ENCODE data around the gene UGT1A4.
"Not testable (repeated sequence)": the region's sequence is repeated elsewhere in the genome, so short reads cannot be mapped to it uniquely, and the experiment has no call there.

UGT1A4 gene

GRCh38 chr2:233700028-233700635 lies 18.4 kb upstream of the UGT1A4 start:
- no peak for DNase-seq

GRCh38 chr2:233700842-233701241 lies 17.7 kb upstream of the UGT1A4 start:
- not testable (repeated sequence) for DNase-seq

GRCh38 chr2:233702238-233702637 lies 16.3 kb upstream of the UGT1A4 start:
- DNase-seq, result no peak

- DNase-seq, result no peak
Measured at GRCh38 chr2:233705911-233706506, 12.5 kb upstream of the UGT1A4 start.

GRCh38 chr2:233706720-233707119 lies 11.8 kb upstream of the UGT1A4 start:
- no peak for DNase-seq

- DNase-seq, result no peak
Measured at GRCh38 chr2:233707940-233708644, 10.4 kb upstream of the UGT1A4 start.

GRCh38 chr2:233708942-233709341 lies 9.6 kb upstream of the UGT1A4 start:
- DNase-seq, result no peak

GRCh38 chr2:233711312-233712008 lies 7.1 kb upstream of the UGT1A4 start:
- DNase-seq, result peak; percentile 48

- DNase-seq, result no peak
Measured at GRCh38 chr2:233712611-233713261, 5.8 kb upstream of the UGT1A4 start, which contains the start of gene UGT1A5. UGT1A5 (plus strand) TSS chr2:233712907; CDS start chr2:233712992, 85 bp downstream.

- DNase-seq, result no peak
Measured at GRCh38 chr2:233713262-233713615, 5.3 kb upstream of the UGT1A4 start.

- DNase-seq, result no peak
Measured at GRCh38 chr2:233714121-233714520, 4.4 kb upstream of the UGT1A4 start.

GRCh38 chr2:233728723-233729301 lies 10.3 kb downstream of the UGT1A4 start, which contains the start of gene UGT1A3:
UGT1A3 (plus strand) TSS chr2:233729042; CDS start chr2:233729127, 85 bp downstream.
- no peak for DNase-seq

GRCh38 chr2:233736868-233737653 lies 18.5 kb downstream of the UGT1A4 start:
- DNase-seq, result not testable (repeated sequence)

- DNase-seq, result no peak
Measured at GRCh38 chr2:233740870-233741269, 22.3 kb downstream of the UGT1A4 start.

GRCh38 chr2:233743464-233744259 lies 25.1 kb downstream of the UGT1A4 start:
- DNase-seq, result no peak

- DNase-seq, result no peak
Measured at GRCh38 chr2:233745073-233745755, 26.7 kb downstream of the UGT1A4 start.

GRCh38 chr2:233745838-233746237 lies 27.3 kb downstream of the UGT1A4 start:
- not testable (repeated sequence) for DNase-seq

- DNase-seq, result no peak
Measured at GRCh38 chr2:233746475-233747282, 28.1 kb downstream of the UGT1A4 start.

GRCh38 chr2:233747283-233747544 lies 28.7 kb downstream of the UGT1A4 start:
- DNase-seq, result no peak

GRCh38 chr2:233750689-233751088 lies 32.2 kb downstream of the UGT1A4 start:
- not testable (repeated sequence) for DNase-seq
